ENCODE data around the gene WNT5A. TPM values are rescaled to one million over a fixed set of nuclear protein-coding genes. Genes with fewer than 3 reads are reported as not detected.

Gene WNT5A
- total and polyA plus RNA-seq, 2 of the 4 experiments (the other 2 are of a cell fraction): 224 to 231 TPM

- Histone ChIP-seq H2BK5ac (ENCODE audit: low read depth, low read length, poor library complexity, severe bottlenecking) (no peak overlapping the region), H3K14ac (replicated peaks; ENCODE audit: low read depth, low read length) (peak overlapping the region; percentile 79), H3K36me3 (ENCODE audit: control insufficient read depth, insufficient read depth, low read length) (peaks cover 2% of the 10 kb centered on the region; the same call in 1 of the 2 replicates), H3K27me3 (ENCODE audit: control insufficient read depth, insufficient read depth, low read length) (no peaks in the 10 kb centered on the region), H3K9me1 (ENCODE audit: insufficient read depth, low read length) (peaks cover 18% of the 10 kb centered on the region), H3K23ac (ENCODE audit: low read depth, low read length) (peak overlapping the region; percentile 55; the same call in 1 of the 2 replicates), H3K79me1 (ENCODE audit: low read depth in 1 of 2, low read length in 2 of 2) (peaks cover 0 to 22% of the 10 kb centered on the region in 2 experiments; a peak in 1 of 4 replicates), H2BK15ac (ENCODE audit: low read depth, low read length) (peak overlapping the region; percentile 32; the same call in 1 of the 3 replicates), H3K27ac (ENCODE audit: insufficient read depth, low read length) (no peak overlapping the region), H2BK20ac (ENCODE audit: low read depth, low read length) (peak overlapping the region; percentile 62; the same call in 1 of the 2 replicates), H3K18ac (ENCODE audit: low read depth, low read length) (no peak overlapping the region), H4K20me1 (ENCODE audit: insufficient read depth, low read length) (no peaks in the 10 kb centered on the region), H2BK120ac (ENCODE audit: low read depth, low read length) (peak overlapping the region; percentile 63), H3K4ac (ENCODE audit: low read depth, low read length) (peak overlapping the region; percentile 91), H3K4me1 (ENCODE audit: control insufficient read depth, insufficient read depth, low read length) (peaks cover 18% of the 10 kb centered on the region), H2AFZ (replicated peaks; ENCODE audit: low read length, poor library complexity) (peak overlapping the region; percentile 53), H3K9me3 (ENCODE audit: control insufficient read depth, insufficient read depth, low read length) (no peaks in the 10 kb centered on the region), H3K9ac (ENCODE audit: low read depth, low read length) (no peak overlapping the region), H3K56ac (ENCODE audit: extremely low read depth, insufficient read depth, low read length) (no peak overlapping the region), H2AK5ac (ENCODE audit: low read depth, low read length) (0 out of 2 replicates have a peak overlapping the region, but pooled peaks have one; percentile 30), H2AK9ac (replicated peaks; ENCODE audit: low read depth, low read length, poor library complexity) (peak overlapping the region; percentile 18), H3K4me3 (ENCODE audit: insufficient read depth, low read depth, low read length) (no peak overlapping the region), H3K4me2 (ENCODE audit: low read depth, low read length) (peak overlapping the region; percentile 30; the same call in 1 of the 2 replicates), H4K5ac (ENCODE audit: low read depth, low read length) (no peak overlapping the region; the same call in 1 of the 2 replicates), H4K8ac (ENCODE audit: low read depth in 2 of 2, low read length in 2 of 2) (peak overlapping the region in 1 of 2 experiments; percentile 85; a peak in 2 of 4 replicates), H4K91ac (ENCODE audit: insufficient read depth, low read depth, low read length) (peak overlapping the region; percentile 59)
- no TSS peak for BruUV-seq (replicated peaks)
- no peak for TF ChIP-seq RCOR1 (IDR thresholded peaks at IDR 0.05; ENCODE audit: insufficient replicate concordance, low read length)
- TF ChIP-seq RFX5 (IDR thresholded peaks at IDR 0.05; ENCODE audit: low read depth, low read length): no peak
- no peak for TF ChIP-seq ELK1 (IDR thresholded peaks at IDR 0.05; ENCODE audit: borderline replicate concordance, low read depth, low read length)
- no peak for TF ChIP-seq POLR2A (IDR thresholded peaks at IDR 0.05; ENCODE audit: low read depth, low read length)
- no peak for TF ChIP-seq CHD1 (IDR thresholded peaks at IDR 0.05; ENCODE audit: low read depth, low read length)
- no peak for TF ChIP-seq MAFK (IDR thresholded peaks at IDR 0.05; ENCODE audit: low read depth, low read length)
- TF ChIP-seq RAD21 (IDR thresholded peaks at IDR 0.05; ENCODE audit: low read length): no peak
- no peak for TF ChIP-seq USF2 (IDR thresholded peaks at IDR 0.05; ENCODE audit: low read depth, low read length)
- TF ChIP-seq SMC3 (IDR thresholded peaks at IDR 0.05; ENCODE audit: low read depth, low read length): no peak
- ChIA-PET POLR2A (ENCODE audit: unreplicated experiment) (no interaction called here), CTCF (interaction anchor here (1.1 kb wide), 1 partner anchor 233 kb away, joined by 6 read pairs; no protein-coding TSS in a partner anchor)
- intact Hi-C loops (cut with micrococcal nuclease): loop anchor here (5.0 to 10.0 kb wide), 5 partner anchors 68 to 645 kb away; no protein-coding TSS in a partner anchor
- in situ Hi-C loops (cut with MboI; ENCODE audit: low sequenced_read_pairs): loop anchor here (5.0 to 10.0 kb wide), 6 partner anchors 233 to 1065 kb away; no protein-coding TSS in a partner anchor
- DNase-seq: no peak
- WGBS, 2 experiments (ENCODE audit: extremely low coverage in 2 of 2, insufficient read length in 1 of 2): 0% methylated on average over 2 of the region's 17 CpGs; no CpG with 5 or more reads in 1 of the 2 experiments
- no peak for ATAC-seq (ENCODE audit: low read depth)
- dilution Hi-C loops (cut with HindIII; ENCODE audit: low sequenced_read_pairs, unreplicated experiment): no loop called here
These were observed 2.7 kb upstream of the WNT5A start for GRCh38 chr3:55489798-55490132.

Data from IMR-90 (cell line).